H9 (cell line): Measurements from ENCODE around the gene PRKCA. TPM values are rescaled to one million over a fixed set of nuclear protein-coding genes. Genes with fewer than 3 reads are reported as not detected.
"Not testable (repeated sequence)": the region's sequence is repeated elsewhere in the genome, so short reads cannot be mapped to it uniquely, and the experiment has no call there.

Experiments used
- DNase-seq: peaks from one replicate; pipeline ENCODE4 v3.0.0-alpha.2; 2017
- H2AFZ ChIP-seq: one replicate; pipeline ENCODE4 v1.6.1; 2013; ENCODE audit warnings: mild to moderate bottlenecking, low read length, control low read depth, moderate library complexity
- H2AK5ac ChIP-seq: 2 replicates; pipeline ENCODE4 v1.6.1; 2013; ENCODE audit warnings: low read length, control low read depth, mixed read lengths; ENCODE audit not compliant: insufficient read length
- H2BK120ac ChIP-seq: one replicate; pipeline ENCODE4 v1.6.1; 2013; ENCODE audit warnings: low read depth, mild to moderate bottlenecking, low read length, control low read depth, inconsistent platforms; ENCODE audit not compliant: poor library complexity, severe bottlenecking
- H2BK12ac ChIP-seq: 2 replicates; pipeline ENCODE4 v1.6.1; 2013; ENCODE audit warnings: low read length, control low read depth, mixed read lengths, low read depth; ENCODE audit not compliant: insufficient read length
- H2BK15ac ChIP-seq: 2 replicates; pipeline ENCODE4 v1.6.1; 2013; ENCODE audit warnings: low read depth, low read length, control low read depth
- H2BK20ac ChIP-seq: one replicate; pipeline ENCODE4 v1.6.1; 2013; ENCODE audit warnings: low read depth, mild to moderate bottlenecking, low read length, control low read depth, inconsistent platforms; ENCODE audit not compliant: poor library complexity, severe bottlenecking
- H2BK5ac ChIP-seq: 2 replicates; pipeline ENCODE4 v1.6.1; 2013; ENCODE audit warnings: low read length, control low read depth, mixed read lengths; ENCODE audit not compliant: insufficient read length
- H3K14ac ChIP-seq: 2 replicates; pipeline ENCODE4 v1.6.1; 2013; ENCODE audit warnings: low read length, control low read depth; ENCODE audit not compliant: insufficient read depth
- H3K18ac ChIP-seq: 2 replicates; pipeline ENCODE4 v1.6.1; 2013; ENCODE audit warnings: low read depth, mild to moderate bottlenecking, mixed read lengths, low read length, control low read depth; ENCODE audit not compliant: insufficient read length
- H3K23ac ChIP-seq: 2 replicates; pipeline ENCODE4 v1.6.1; 2013; ENCODE audit warnings: low read length, control low read depth, mixed read lengths, low read depth; ENCODE audit not compliant: insufficient read length
- H3K23me2 ChIP-seq: 2 replicates; pipeline ENCODE4 v1.6.1; 2013; ENCODE audit warnings: low read depth, mild to moderate bottlenecking, mixed read lengths, low read length, control low read depth; ENCODE audit not compliant: insufficient read length, poor library complexity, severe bottlenecking
- H3K27ac ChIP-seq: 2 replicates; pipeline ENCODE4 v1.5.1; 2013; ENCODE audit warnings: low read length, control low read depth, mixed read lengths, low read depth; ENCODE audit not compliant: insufficient read length
- H3K27me3 ChIP-seq: 2 replicates; pipeline ENCODE4 v1.6.1; 2013; ENCODE audit warnings: low read length, control low read depth, inconsistent platforms; ENCODE audit not compliant: insufficient read depth
- H3K4ac ChIP-seq: 2 replicates; pipeline ENCODE4 v1.6.1; 2013; ENCODE audit warnings: low read depth, mild to moderate bottlenecking, control low read depth, inconsistent platforms, low read length, moderate library complexity
- H3K4me1 ChIP-seq: 2 replicates; pipeline ENCODE4 v1.6.1; 2013; ENCODE audit warnings: low read length, control low read depth, inconsistent platforms; ENCODE audit not compliant: insufficient read depth
- H3K4me2 ChIP-seq: 2 replicates; pipeline ENCODE4 v1.6.1; 2013; ENCODE audit warnings: low read length, control low read depth, mixed read lengths; ENCODE audit not compliant: insufficient read length, insufficient read depth
- H3K56ac ChIP-seq: 2 replicates; pipeline ENCODE4 v1.6.1; 2013; ENCODE audit warnings: low read depth, mild to moderate bottlenecking, mixed read lengths, low read length, control low read depth; ENCODE audit not compliant: insufficient read length
- H3K79me1 ChIP-seq: 2 replicates; pipeline ENCODE4 v1.6.1; 2013; ENCODE audit warnings: low read depth, mild to moderate bottlenecking, moderate library complexity, low read length, control low read depth, inconsistent platforms; ENCODE audit not compliant: insufficient read depth, poor library complexity, severe bottlenecking
- H3K79me2 ChIP-seq: 2 replicates; pipeline ENCODE4 v1.6.1; 2013; ENCODE audit warnings: low read length, control low read depth, inconsistent platforms; ENCODE audit not compliant: insufficient read depth
- H3K9ac ChIP-seq: 2 replicates; pipeline ENCODE4 v1.6.1; 2013; ENCODE audit warnings: low read length, control low read depth, mixed read lengths; ENCODE audit not compliant: insufficient read length; ENCODE audit errors: extremely low read depth
- H3K9me3 ChIP-seq: one replicate; pipeline ENCODE4 v1.6.1; 2013; ENCODE audit warnings: low read depth, low read length, inconsistent platforms; ENCODE audit not compliant: control insufficient read depth
- H3T11ph ChIP-seq: one replicate; pipeline ENCODE4 v1.6.1; 2013; ENCODE audit warnings: mild to moderate bottlenecking, low read length, control low read depth, inconsistent platforms
- H4K20me1 ChIP-seq: one replicate; pipeline ENCODE4 v1.6.1; 2013; ENCODE audit not compliant: control insufficient read depth, insufficient read length, insufficient read depth
- H4K5ac ChIP-seq: 2 replicates; pipeline ENCODE4 v1.6.1; 2013; ENCODE audit warnings: low read depth, mild to moderate bottlenecking, mixed read lengths, low read length, control low read depth; ENCODE audit not compliant: insufficient read length
- H4K8ac ChIP-seq: replicated peaks from 2 replicates; pipeline ENCODE4 v1.6.1; 2013; ENCODE audit warnings: low read length, control low read depth, mixed read lengths, low read depth; ENCODE audit not compliant: insufficient read length
- H4K91ac ChIP-seq: 2 replicates; pipeline ENCODE4 v1.6.1; 2013; ENCODE audit warnings: low read depth, mild to moderate bottlenecking, moderate library complexity, mixed read lengths, low read length, control low read depth; ENCODE audit not compliant: insufficient read length
- H3K27ac Mint-ChIP-seq, 3 experiments: 2 replicates in 2 of 3; 3 replicates in 1 of 3; pipeline ENCODE4 v1.8.0; 2020 to 2021; ENCODE audit warnings: mixed read lengths in 3 of 3, mild to moderate bottlenecking in 1 of 3, moderate library complexity in 1 of 3
- H3K27me3 Mint-ChIP-seq: 2 replicates; pipeline ENCODE4 v1.8.0; 2021; ENCODE audit warnings: low read depth, mild to moderate bottlenecking, moderate library complexity, mixed read lengths
- H3K36me3 Mint-ChIP-seq, 3 experiments: 2 replicates in 2 of 3; 3 replicates in 1 of 3; pipeline ENCODE4 v1.8.0; 2020 to 2021; ENCODE audit warnings: low read depth in 3 of 3, mixed read lengths in 3 of 3; ENCODE audit not compliant: insufficient read depth in 1 of 3
- H3K4me1 Mint-ChIP-seq, 2 experiments: 2 replicates each; pipeline ENCODE4 v1.8.0; 2020; ENCODE audit warnings: mixed read lengths in 2 of 2
- H3K4me3 Mint-ChIP-seq, 2 experiments: 2 replicates in 1 of 2; 3 replicates in 1 of 2; pipeline ENCODE4 v1.8.0; 2020 to 2021; ENCODE audit warnings: mild to moderate bottlenecking in 2 of 2, mixed read lengths in 2 of 2, moderate library complexity in 1 of 2
- H3K9me3 Mint-ChIP-seq, 2 experiments: 2 replicates in 1 of 2; 3 replicates in 1 of 2; pipeline ENCODE4 v1.8.0; 2020; ENCODE audit warnings: mild to moderate bottlenecking in 2 of 2, mixed read lengths in 2 of 2, moderate library complexity in 1 of 2
- WGBS: extraction: QIAGEN DNeasy Blood & Tissue Kit; methylation state at CpG from one replicate; pipeline ENCODE4 v1.1.7; 2013; ENCODE audit warnings: missing lambda C conversion rate, low lambda C conversion rate, mixed read lengths; ENCODE audit not compliant: insufficient read length; ENCODE audit errors: extremely low coverage; 5-methylcytosine and 5-hydroxymethylcytosine counted together
- total RNA-seq: library from RNA; stranded (reverse); gene quantifications from 2 replicates; pipeline ENCODE4 v1.2.1, GENCODE V29; 2021
- TF ChIP-seq, protein P1 (sequence below): fragments of 200-600 bp; sonication (generic); conservative IDR thresholded peaks from 3 replicates; pipeline ENCODE4 v1.8.0; 2021; ENCODE audit warnings: antibody characterized with exemption, mild to moderate bottlenecking

Gene PRKCA
- total RNA-seq, 1 experiment from 2014 or later, result 10.5 TPM

DNA sequence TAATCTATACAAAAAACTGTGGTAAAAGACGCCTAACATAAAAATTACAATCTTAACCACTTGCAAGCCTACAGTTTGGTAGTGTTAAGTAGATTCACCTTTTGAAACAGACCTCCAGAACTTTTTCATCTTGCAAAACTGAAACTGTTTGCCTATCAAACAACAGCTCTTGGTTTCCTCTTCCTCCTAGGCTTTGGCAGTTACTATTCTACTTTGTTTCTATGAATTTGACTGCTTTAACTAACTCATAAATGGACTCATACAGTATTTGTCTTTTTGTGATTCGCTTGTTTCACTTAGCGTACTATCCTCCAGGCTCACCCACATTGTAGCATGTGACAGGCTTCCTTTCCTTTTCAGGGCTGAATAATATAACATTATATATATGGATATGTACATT, 97.0 kb downstream of the PRKCA start:
- H3K79me1 ChIP-seq, result no peaks in the 10 kb centered on the region
- peaks cover 0 to 2% (median 0%) of the 10 kb centered on the region in 3 experiments; a peak in 1 of 7 replicates for H3K36me3 Mint-ChIP-seq
- H3K14ac ChIP-seq, result no peak overlapping the region
- no peak overlapping the region for H4K8ac ChIP-seq
- H3K4me3 Mint-ChIP-seq, result no peak overlapping the region
- no peak overlapping the region for H2BK120ac ChIP-seq
- H3K18ac ChIP-seq, result no peak overlapping the region
- no peak overlapping the region for H3K56ac ChIP-seq
- H3K9me3 ChIP-seq, result no peaks in the 10 kb centered on the region
- no peaks in the 10 kb centered on the region for H3K27me3 Mint-ChIP-seq
- no CpG with 5 or more reads among the region's 3 CpGs for WGBS
- no peak overlapping the region for H4K5ac ChIP-seq
- H3K23ac ChIP-seq, result no peak overlapping the region
- no peak overlapping the region for H2AK5ac ChIP-seq
- no peak overlapping the region for H3K9ac ChIP-seq
- no peaks in the 10 kb centered on the region for H3K23me2 ChIP-seq
- H3K27ac ChIP-seq, result no peak overlapping the region
- peaks cover 11 to 14% of the 10 kb centered on the region in 2 experiments for H3K4me1 Mint-ChIP-seq
- H3K4ac ChIP-seq, result no peak overlapping the region
- H3K79me2 ChIP-seq, result no peaks in the 10 kb centered on the region
- H3K27ac Mint-ChIP-seq, result no peak overlapping the region
- no peaks in the 10 kb centered on the region for H3K4me1 ChIP-seq
- H2BK12ac ChIP-seq, result no peak overlapping the region
- H2BK5ac ChIP-seq, result no peak overlapping the region
- no peak for DNase-seq
- H3T11ph ChIP-seq, result no peak overlapping the region
- no peak overlapping the region for H4K91ac ChIP-seq
- no peak overlapping the region for H2BK20ac ChIP-seq
- no peaks in the 10 kb centered on the region for H4K20me1 ChIP-seq
- H3K9me3 Mint-ChIP-seq, result no peaks in the 10 kb centered on the region; a peak in 2 of 5 replicates
- no peaks in the 10 kb centered on the region for H3K27me3 ChIP-seq
- no peak overlapping the region for H3K4me2 ChIP-seq
- H2BK15ac ChIP-seq, result no peak overlapping the region
- TF ChIP-seq, protein P1, sequence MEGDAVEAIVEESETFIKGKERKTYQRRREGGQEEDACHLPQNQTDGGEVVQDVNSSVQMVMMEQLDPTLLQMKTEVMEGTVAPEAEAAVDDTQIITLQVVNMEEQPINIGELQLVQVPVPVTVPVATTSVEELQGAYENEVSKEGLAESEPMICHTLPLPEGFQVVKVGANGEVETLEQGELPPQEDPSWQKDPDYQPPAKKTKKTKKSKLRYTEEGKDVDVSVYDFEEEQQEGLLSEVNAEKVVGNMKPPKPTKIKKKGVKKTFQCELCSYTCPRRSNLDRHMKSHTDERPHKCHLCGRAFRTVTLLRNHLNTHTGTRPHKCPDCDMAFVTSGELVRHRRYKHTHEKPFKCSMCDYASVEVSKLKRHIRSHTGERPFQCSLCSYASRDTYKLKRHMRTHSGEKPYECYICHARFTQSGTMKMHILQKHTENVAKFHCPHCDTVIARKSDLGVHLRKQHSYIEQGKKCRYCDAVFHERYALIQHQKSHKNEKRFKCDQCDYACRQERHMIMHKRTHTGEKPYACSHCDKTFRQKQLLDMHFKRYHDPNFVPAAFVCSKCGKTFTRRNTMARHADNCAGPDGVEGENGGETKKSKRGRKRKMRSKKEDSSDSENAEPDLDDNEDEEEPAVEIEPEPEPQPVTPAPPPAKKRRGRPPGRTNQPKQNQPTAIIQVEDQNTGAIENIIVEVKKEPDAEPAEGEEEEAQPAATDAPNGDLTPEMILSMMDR, result no peak
- H2AFZ ChIP-seq, result no peak overlapping the region

DNA sequence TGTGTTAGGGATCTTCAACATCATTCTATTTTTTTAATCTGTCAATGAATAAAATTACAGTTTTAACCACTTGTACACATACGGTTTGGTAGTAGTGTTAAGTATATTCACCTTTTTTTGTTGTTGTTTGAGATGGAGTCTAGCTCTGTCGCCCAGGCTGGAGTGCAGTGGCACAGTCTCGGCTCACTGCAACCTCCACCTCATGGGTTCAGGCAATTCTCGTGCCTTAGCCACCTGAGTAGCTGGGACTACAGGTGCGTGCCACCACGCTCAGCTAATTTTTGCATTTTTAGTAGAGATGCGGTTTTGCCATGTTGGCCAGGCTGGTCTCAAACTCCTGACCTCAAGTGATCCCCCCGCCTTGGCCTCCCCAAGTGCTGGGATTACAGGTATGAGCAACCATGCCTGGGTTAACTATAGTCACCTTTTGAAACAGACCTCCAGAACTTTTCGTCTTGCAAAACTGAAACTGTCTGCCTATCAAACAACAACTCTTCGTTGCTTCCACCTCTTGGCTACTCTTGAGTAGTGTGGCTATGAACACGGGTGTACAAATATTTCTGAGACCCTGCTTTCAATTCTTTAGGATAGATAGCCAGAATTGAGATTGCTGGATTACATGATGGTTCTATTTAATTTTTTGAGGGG, 97.8 kb downstream of the PRKCA start:
- not testable (repeated sequence) for H4K8ac ChIP-seq, H3K18ac ChIP-seq, H3K27me3 Mint-ChIP-seq, H2BK15ac ChIP-seq, H2BK5ac ChIP-seq, H2AFZ ChIP-seq, H3K27ac ChIP-seq, H3K9me3 Mint-ChIP-seq, H4K20me1 ChIP-seq, H4K91ac ChIP-seq, H3K14ac ChIP-seq, H3K9ac ChIP-seq, H3K4me1 ChIP-seq, H2BK120ac ChIP-seq, H3K56ac ChIP-seq, H3K36me3 Mint-ChIP-seq, H3K23me2 ChIP-seq, H3K27me3 ChIP-seq, H3K4ac ChIP-seq, H3K27ac Mint-ChIP-seq, H2BK12ac ChIP-seq, H2AK5ac ChIP-seq, H3K23ac ChIP-seq, H3K4me3 Mint-ChIP-seq, H3K9me3 ChIP-seq, H3T11ph ChIP-seq, DNase-seq, H3K79me1 ChIP-seq, H3K4me2 ChIP-seq, H2BK20ac ChIP-seq, H3K79me2 ChIP-seq, H4K5ac ChIP-seq
- H3K4me1 Mint-ChIP-seq, result peaks cover 14% of the 10 kb centered on the region in 2 experiments
- WGBS, result no CpG with 5 or more reads among the region's 11 CpGs
